IMR-90 (cell line): Measurements from ENCODE around the gene CREG1. TPM values are rescaled to one million over a fixed set of nuclear protein-coding genes. Genes with fewer than 3 reads are reported as not detected.

ENCODE experiments used
- ATAC-seq: fragments of 200-7000 bp; cut with Tn5 transposase; 2 replicates; pipeline ENCODE4 v1.9.1; 2020; ENCODE audit warnings: low read depth, mild to moderate bottlenecking, moderate library complexity
- BruUV-seq: library from RNA; stranded (reverse); fragments of 400-500 nt; replicated peaks from 2 replicates; lab custom pipeline; 2021; lab: Mats Ljungman, UMichigan
- CTCF ChIA-PET: fragments of 300-600 bp; formaldehyde crosslinking; extraction: SDS; loops from one replicate; lab custom pipeline; 2021; ENCODE audit warnings: antibody characterized with exemption; lab: Yijun Ruan, JAX
- POLR2A ChIA-PET: fragments of 300-600 bp; sonication (Branson Sonifier 250); formaldehyde crosslinking; loops from one replicate; lab custom pipeline; 2022; ENCODE audit warnings: antibody characterized with exemption; ENCODE audit not compliant: unreplicated experiment; lab: Charles Lee
- DNase-seq: peaks from one replicate; pipeline ENCODE4 v3.0.0; 2013
- H2AFZ ChIP-seq: replicated peaks from 2 replicates; pipeline ENCODE3; 2013; ENCODE audit warnings: low read length, mild to moderate bottlenecking; ENCODE audit not compliant: poor library complexity
- H2AK5ac ChIP-seq: 2 replicates; pipeline ENCODE4 v1.6.1; 2013; ENCODE audit warnings: low read depth, low read length, inconsistent platforms
- H2AK9ac ChIP-seq: replicated peaks from 2 replicates; pipeline ENCODE3; 2013; ENCODE audit warnings: mild to moderate bottlenecking, low read depth, low read length, moderate library complexity; ENCODE audit not compliant: poor library complexity
- H2BK120ac ChIP-seq: 2 replicates; pipeline ENCODE4 v1.6.1; 2013; ENCODE audit warnings: low read depth, low read length, inconsistent platforms
- H2BK15ac ChIP-seq: 3 replicates; pipeline ENCODE4 v1.6.1; 2013; ENCODE audit warnings: low read depth, low read length, inconsistent platforms
- H2BK20ac ChIP-seq: 2 replicates; pipeline ENCODE4 v1.6.1; 2013; ENCODE audit warnings: low read depth, mild to moderate bottlenecking, inconsistent platforms, low read length, moderate library complexity
- H2BK5ac ChIP-seq: 2 replicates; pipeline ENCODE4 v1.6.1; 2013; ENCODE audit warnings: mild to moderate bottlenecking, low read depth, low read length, inconsistent platforms; ENCODE audit not compliant: poor library complexity, severe bottlenecking
- H3K14ac ChIP-seq: replicated peaks from 2 replicates; pipeline ENCODE4 v1.6.1; 2013; ENCODE audit warnings: low read depth, low read length, inconsistent platforms
- H3K18ac ChIP-seq: 2 replicates; pipeline ENCODE4 v1.6.1; 2013; ENCODE audit warnings: low read depth, low read length, control low read depth
- H3K23ac ChIP-seq: 2 replicates; pipeline ENCODE4 v1.6.1; 2013; ENCODE audit warnings: low read depth, low read length, inconsistent platforms
- H3K27ac ChIP-seq: 2 replicates; pipeline ENCODE4 v1.5.1; 2013; ENCODE audit warnings: mild to moderate bottlenecking, control low read depth, low read length; ENCODE audit not compliant: insufficient read depth
- H3K27me3 ChIP-seq: 2 replicates; pipeline ENCODE4 v1.6.1; 2013; ENCODE audit warnings: low read length; ENCODE audit not compliant: control insufficient read depth, insufficient read depth
- H3K36me3 ChIP-seq: 2 replicates; pipeline ENCODE4 v1.6.1; 2013; ENCODE audit warnings: low read length, mixed read lengths; ENCODE audit not compliant: control insufficient read depth, insufficient read depth
- H3K4ac ChIP-seq: 2 replicates; pipeline ENCODE4 v1.6.1; 2013; ENCODE audit warnings: low read depth, low read length, inconsistent platforms
- H3K4me1 ChIP-seq: 2 replicates; pipeline ENCODE4 v1.6.1; 2013; ENCODE audit warnings: low read length, mixed read lengths; ENCODE audit not compliant: control insufficient read depth, insufficient read depth
- H3K4me2 ChIP-seq: 2 replicates; pipeline ENCODE4 v1.6.1; 2013; ENCODE audit warnings: low read depth, mild to moderate bottlenecking, control low read depth, low read length, moderate library complexity
- H3K4me3 ChIP-seq: 2 replicates; pipeline ENCODE4 v1.5.1; 2013; ENCODE audit warnings: low read depth, mild to moderate bottlenecking, control low read depth, low read length, moderate library complexity; ENCODE audit not compliant: insufficient read depth
- H3K56ac ChIP-seq: 2 replicates; pipeline ENCODE4 v1.6.1; 2013; ENCODE audit warnings: low read length, inconsistent platforms; ENCODE audit not compliant: insufficient read depth; ENCODE audit errors: extremely low read depth
- H3K79me1 ChIP-seq, 2 experiments: 2 replicates each; pipeline ENCODE4 v1.6.1; 2013; ENCODE audit warnings: low read length in 2 of 2, inconsistent platforms in 1 of 2, low read depth in 1 of 2
- H3K9ac ChIP-seq: 2 replicates; pipeline ENCODE4 v1.6.1; 2013; ENCODE audit warnings: low read depth, low read length, control low read depth
- H3K9me1 ChIP-seq: 2 replicates; pipeline ENCODE4 v1.6.1; 2013; ENCODE audit warnings: low read length, inconsistent platforms; ENCODE audit not compliant: insufficient read depth
- H3K9me3 ChIP-seq: 2 replicates; pipeline ENCODE4 v1.6.1; 2013; ENCODE audit warnings: low read length; ENCODE audit not compliant: control insufficient read depth, insufficient read depth
- H4K20me1 ChIP-seq: 2 replicates; pipeline ENCODE4 v1.6.1; 2013; ENCODE audit warnings: low read length, inconsistent platforms; ENCODE audit not compliant: insufficient read depth
- H4K5ac ChIP-seq: 2 replicates; pipeline ENCODE4 v1.6.1; 2013; ENCODE audit warnings: mild to moderate bottlenecking, low read depth, low read length, control low read depth
- H4K8ac ChIP-seq, 2 experiments: 2 replicates each; pipeline ENCODE4 v1.6.1; 2013; ENCODE audit warnings: low read depth in 2 of 2, low read length in 2 of 2, control low read depth in 1 of 2, inconsistent platforms in 1 of 2
- H4K91ac ChIP-seq: 2 replicates; pipeline ENCODE4 v1.6.1; 2013; ENCODE audit warnings: low read depth, low read length, inconsistent platforms; ENCODE audit not compliant: insufficient read depth
- BHLHE40 ChIP-seq: fragments of 150-350 bp; IDR thresholded peaks from 2 replicates; pipeline ENCODE4 v1.6.1; 2016; ENCODE audit warnings: mild to moderate bottlenecking, low read depth, low read length
- MAZ ChIP-seq: IDR thresholded peaks from 2 replicates; pipeline ENCODE4 v1.6.1; 2012; ENCODE audit warnings: low read depth, mild to moderate bottlenecking, low read length, improper control_type of control experiment, moderate library complexity, borderline replicate concordance
- NFE2L2 ChIP-seq: fragments of 150-350 bp; IDR thresholded peaks from 2 replicates; pipeline ENCODE4 v1.6.1; 2016; ENCODE audit warnings: low read depth, mild to moderate bottlenecking, low read length
- SMC3 ChIP-seq: fragments of 150-350 bp; IDR thresholded peaks from 2 replicates; pipeline ENCODE4 v1.6.1; 2016; ENCODE audit warnings: low read depth, mild to moderate bottlenecking, antibody characterized with exemption, low read length, moderate library complexity
- WGBS, 2 experiments: methylation state at CpG; one replicate each; pipeline versions ENCODE4 v1.1.5 to v1.1.7; 2013; ENCODE audit warnings: missing lambda C conversion rate in 2 of 2; ENCODE audit not compliant: insufficient read length in 1 of 2; ENCODE audit errors: extremely low coverage in 2 of 2; 5-methylcytosine and 5-hydroxymethylcytosine counted together
- dilution Hi-C: fragments of 300-500 bp; cut with HindIII; formaldehyde crosslinking; loops from one replicate; pipeline ENCODE4 v1.14.3; 2018; ENCODE audit warnings: low sequenced_read_pairs; ENCODE audit not compliant: unreplicated experiment
- in situ Hi-C: fragments of 300-500 bp; cut with MboI; formaldehyde crosslinking; loops from 3 replicates; pipeline ENCODE4 v1.14.3; 2019; ENCODE audit warnings: low sequenced_read_pairs, inconsistent platforms, mixed read lengths
- intact Hi-C: fragments of 100-400 bp; cut with micrococcal nuclease; formaldehyde crosslinking; loops from 2 replicates; pipeline ENCODE4 v1.10.0; 2022
- polyA plus RNA-seq, 3 experiments: library from polyadenylated mRNA; depleted of rRNA; stranded (reverse); fragments of >200 nt; gene quantifications; 2 replicates each; pipeline ENCODE4 v1.2.3, GENCODE V29; 2012; ENCODE audit warnings: low replicate concordance in 1 of 3
- total RNA-seq: library from RNA; depleted of rRNA; stranded (reverse); fragments of >200 nt; gene quantifications from 2 replicates; pipeline ENCODE4 v1.2.3, GENCODE V29; 2012

The CREG1 gene
- total and polyA plus RNA-seq, 2 of the 4 experiments (the other 2 are of a cell fraction) = 2.9 to 6.4 TPM

DNA sequence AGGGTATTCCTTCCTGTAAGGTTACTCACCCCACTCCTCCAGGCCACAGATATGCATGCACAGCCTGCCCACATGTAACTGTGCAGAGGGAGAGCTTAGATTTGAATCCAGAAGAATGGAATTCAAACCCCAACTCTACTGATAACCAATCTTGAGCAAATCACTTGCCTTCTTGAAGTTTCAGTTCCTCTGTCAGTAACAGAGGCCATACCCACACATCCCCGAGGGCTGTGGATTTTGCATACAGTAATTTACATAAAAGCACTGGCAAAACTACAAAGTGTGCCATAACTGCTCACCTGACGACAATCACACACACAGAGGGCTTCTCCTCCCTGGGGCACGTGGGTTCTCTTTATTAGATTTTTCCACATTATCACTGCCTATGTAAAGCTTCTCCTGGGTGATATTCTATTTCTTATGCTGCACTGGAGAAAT, 53.9 kb downstream of the CREG1 start:
- Histone ChIP-seq H3K56ac (no peak overlapping the region), H4K8ac (no peak overlapping the region), H2BK20ac (no peak overlapping the region), H3K14ac (no peak overlapping the region), H3K4me3 (no peak overlapping the region), H4K20me1 (no peaks in the 10 kb centered on the region), H2BK5ac (no peak overlapping the region), H2BK15ac (no peak overlapping the region), H3K4me2 (no peak overlapping the region), H3K27me3 (peaks cover 34% of the 10 kb centered on the region), H2AFZ (no peak overlapping the region), H3K36me3 (no peaks in the 10 kb centered on the region), H3K9me3 (no peaks in the 10 kb centered on the region), H3K27ac (no peak overlapping the region), H3K79me1 (no peaks in the 10 kb centered on the region), H2AK9ac (no peak overlapping the region), H4K91ac (no peak overlapping the region), H2BK120ac (no peak overlapping the region), H3K4me1 (no peaks in the 10 kb centered on the region), H2AK5ac (no peak overlapping the region), H4K5ac (no peak overlapping the region), H3K18ac (no peak overlapping the region), H3K9ac (no peak overlapping the region), H3K23ac (no peak overlapping the region), H3K9me1 (no peaks in the 10 kb centered on the region), H3K4ac (no peak overlapping the region)
- POLR2A ChIA-PET = no interaction called here
- no TSS peak for BruUV-seq
- no peak for DNase-seq
- TF ChIP-seq NFE2L2 (no peak), MAZ (no peak), BHLHE40 (no peak), SMC3 (no peak)
- no peak for ATAC-seq
- CTCF ChIA-PET = no interaction called here
- intact Hi-C loops (no loop called here), dilution Hi-C loops (no loop called here), in situ Hi-C loops (no loop called here)
- no CpG with 5 or more reads among the region's 3 CpGs for WGBS, 2 experiments
